Fibroblast of skin of right biceps (primary cell): ENCODE measurements around the gene UST.

Source experiments
- DNase-seq: peaks from one replicate; pipeline ENCODE4 v3.0.0-alpha.2; 2013

UST gene

GRCh38 chr6:149053848-149054558, 307.2 kb downstream of the UST start:
- no peak for DNase-seq

GRCh38 chr6:149054559-149055194, 307.8 kb downstream of the UST start:
- DNase-seq: no peak

- DNase-seq: no peak
These were observed 308.5 kb downstream of the UST start for GRCh38 chr6:149055195-149055899.

- no peak for DNase-seq
These were observed 310.1 kb downstream of the UST start for GRCh38 chr6:149056777-149057463.

GRCh38 chr6:149057464-149057840, 310.6 kb downstream of the UST start:
- DNase-seq: no peak

GRCh38 chr6:149059557-149059956, 312.7 kb downstream of the UST start:
- peak; percentile 63 for DNase-seq

DNA sequence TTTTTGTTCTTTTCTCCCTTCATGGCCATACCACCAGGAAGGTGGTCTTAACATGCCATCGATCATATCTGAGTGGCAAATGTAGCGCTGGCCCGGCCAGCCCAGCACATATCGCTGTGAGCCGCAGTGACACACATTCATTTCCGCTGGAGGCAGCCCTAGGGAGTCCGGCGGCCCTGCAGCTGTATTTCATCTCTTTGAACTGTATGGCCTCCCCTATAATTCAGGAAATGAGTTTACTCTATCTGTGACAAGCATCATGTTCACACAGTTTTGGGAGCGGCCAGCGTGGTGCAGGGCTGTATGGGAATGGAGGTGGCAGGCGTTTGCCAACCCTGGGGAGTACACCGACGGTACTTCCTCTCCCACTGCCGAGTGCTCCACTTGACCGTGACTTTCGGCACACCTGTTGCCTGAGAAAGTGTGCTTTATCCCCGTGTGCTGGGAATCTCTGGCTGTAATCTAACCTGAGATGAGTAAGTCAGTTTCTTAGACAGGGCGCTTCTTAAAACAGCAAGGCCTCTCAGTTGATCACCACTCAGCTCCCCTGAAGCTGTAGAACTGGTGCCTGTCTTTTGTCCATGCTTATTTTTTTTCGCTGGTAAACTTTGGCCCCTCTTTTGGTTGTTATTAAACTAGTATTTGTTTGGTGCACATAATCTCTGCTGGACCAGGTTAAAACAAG, 313.6 kb downstream of the UST start:
- no peak for DNase-seq

DNA sequence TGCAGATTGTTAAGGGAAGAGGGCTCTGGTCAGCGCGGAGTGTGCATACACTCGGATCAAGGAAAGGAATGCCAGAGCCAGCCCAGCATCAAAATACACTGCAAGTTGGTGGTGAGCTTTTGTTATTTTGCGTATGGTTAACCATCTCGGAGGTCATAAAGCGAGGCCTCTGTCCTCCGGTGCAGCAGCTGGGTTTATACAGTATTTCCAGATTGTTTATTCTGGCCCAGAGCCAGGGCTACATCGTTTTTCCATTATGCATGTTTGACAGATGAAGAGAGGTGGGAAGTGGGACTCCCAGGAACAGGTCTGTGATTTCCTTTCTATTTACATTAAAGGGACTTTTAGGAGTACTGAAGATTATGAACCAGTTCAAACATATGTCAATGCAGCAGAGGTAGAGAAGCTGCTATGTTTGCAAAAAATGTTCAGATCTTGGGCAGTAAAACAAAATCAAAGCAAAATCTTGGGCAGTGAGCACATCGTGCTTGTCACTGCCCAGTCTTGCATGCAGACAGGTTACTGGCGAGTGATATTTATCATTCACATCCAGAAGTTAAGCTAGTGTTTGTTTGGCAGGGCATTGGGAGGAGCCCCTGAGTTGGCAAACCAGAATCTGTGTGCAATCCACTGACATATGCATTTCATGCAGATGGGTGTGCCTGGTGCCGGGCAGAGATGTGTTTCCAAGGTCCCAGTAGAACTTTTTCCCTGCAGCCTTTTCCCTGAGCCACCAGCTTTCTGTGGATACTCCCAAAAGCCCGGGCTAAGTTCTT, 314.3 kb downstream of the UST start:
- peak; percentile 62 for DNase-seq

GRCh38 chr6:149061930-149062329, 315.1 kb downstream of the UST start:
- no peak for DNase-seq

DNA sequence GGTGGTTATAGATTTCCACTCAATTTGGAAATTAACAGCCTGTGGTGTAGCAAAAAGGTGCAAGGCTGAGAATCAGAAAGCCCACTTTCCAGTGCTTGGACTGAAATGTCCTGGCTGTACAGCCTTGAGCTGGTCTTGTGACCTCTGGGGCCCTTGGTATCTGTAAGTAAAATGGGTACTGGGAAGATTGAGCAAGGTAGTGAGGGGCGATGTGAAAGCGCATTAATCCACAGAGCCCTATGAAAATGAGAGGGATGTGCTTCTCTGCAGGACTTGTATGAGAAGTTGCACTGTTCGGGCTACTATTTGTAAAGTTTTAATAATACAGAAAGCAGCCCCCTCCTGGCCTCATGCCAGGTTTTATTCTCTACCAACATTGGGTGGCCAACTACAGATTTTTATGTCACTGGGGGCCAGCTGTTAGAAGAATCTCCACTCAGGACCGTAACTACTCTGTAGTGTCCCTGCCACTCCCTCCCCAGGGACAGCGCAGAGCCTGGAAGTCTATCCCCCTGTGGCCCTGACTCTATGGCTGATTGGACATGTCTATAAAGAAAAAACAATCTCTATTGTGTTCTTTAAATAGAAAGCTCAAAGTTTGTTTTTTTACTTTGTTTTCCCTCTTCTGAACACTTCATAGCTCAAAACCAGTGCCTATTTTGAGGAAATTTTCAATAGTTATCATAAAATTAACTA, 316.0 kb downstream of the UST start:
- DNase-seq: no peak

DNA sequence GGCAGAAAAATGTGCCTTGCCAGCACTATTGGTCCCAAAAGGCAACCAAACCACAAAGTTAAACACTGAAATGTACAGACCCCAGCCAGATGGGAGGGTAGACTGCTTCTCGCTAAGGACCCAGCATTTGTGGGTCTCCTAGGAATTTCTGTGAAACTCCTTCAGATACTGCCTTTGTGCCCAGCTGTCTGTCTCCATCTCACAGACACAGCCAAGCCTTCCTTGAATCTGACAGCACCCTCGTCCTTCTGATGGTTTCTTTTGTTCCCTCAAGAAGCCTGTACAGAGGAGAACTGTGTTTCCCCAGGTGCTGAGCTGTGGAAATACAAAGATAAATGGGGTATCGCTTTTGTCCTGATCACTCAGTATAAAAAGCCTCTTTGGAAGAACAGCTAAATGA, 316.6 kb downstream of the UST start:
- no peak for DNase-seq

- no peak for DNase-seq
These were observed 317.3 kb downstream of the UST start for GRCh38 chr6:149064001-149064659.

DNA sequence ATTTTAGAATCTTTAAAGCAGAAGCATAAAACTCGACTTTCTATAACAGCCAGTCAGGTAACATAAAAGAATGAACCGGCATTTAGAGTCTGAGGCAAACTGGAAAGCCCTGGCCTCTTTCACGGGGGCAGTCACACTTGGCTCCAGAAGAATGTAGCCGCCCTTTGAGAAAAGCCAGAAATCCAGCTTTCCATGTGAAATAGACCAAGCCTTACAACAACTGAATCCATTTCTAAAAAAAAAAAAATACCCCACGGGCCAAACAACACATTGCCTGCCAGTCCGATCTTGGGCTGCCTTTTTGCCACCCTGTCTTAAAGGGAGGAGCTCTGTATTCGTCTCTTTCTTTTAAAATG, 317.8 kb downstream of the UST start:
- no peak for DNase-seq

- DNase-seq: no peak
These were observed 318.3 kb downstream of the UST start for GRCh38 chr6:149065121-149065520.

GRCh38 chr6:149065658-149066556, 319.1 kb downstream of the UST start:
- no peak for DNase-seq

GRCh38 chr6:149071997-149072396, 325.2 kb downstream of the UST start:
- DNase-seq: no peak

- no peak for DNase-seq
These were observed 328.0 kb downstream of the UST start for GRCh38 chr6:149074832-149075258.

DNA sequence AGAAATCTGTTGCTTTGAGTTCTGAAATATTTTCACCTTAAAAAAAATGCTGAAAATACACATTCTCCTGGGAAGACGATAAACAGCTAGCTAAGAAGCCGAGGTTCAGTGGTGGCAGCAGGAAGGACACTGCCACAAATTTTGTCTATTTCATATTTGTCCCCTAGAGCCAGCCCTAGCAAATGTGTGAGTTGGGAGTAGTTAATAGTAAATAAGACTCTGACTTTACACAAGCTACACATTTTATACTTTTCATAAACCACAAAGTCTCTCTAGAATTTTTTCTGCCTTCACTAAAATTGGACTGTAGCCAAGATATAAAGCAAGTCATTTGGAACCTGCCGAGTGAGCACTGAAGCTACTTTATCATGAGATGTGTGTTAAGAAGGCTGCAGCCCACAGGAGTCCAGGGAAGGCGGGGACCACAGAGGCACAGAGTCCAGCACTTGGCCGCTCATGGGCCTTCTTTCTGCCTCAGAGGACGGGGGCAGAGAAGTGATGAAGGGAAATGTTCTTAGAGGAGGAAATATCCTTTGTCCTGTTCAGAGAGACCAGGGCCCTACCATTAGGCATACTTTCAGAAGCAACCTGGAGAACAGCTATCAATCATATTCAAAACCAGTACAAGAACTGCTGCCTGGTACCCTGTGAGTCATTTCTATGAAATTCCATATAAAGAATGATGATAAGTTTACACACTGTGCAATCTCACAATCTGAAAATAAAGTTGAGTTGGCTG, 329.0 kb downstream of the UST start:
- DNase-seq: peak; percentile 66

- DNase-seq: no peak
These were observed 329.5 kb downstream of the UST start for GRCh38 chr6:149076355-149076734.
